BJ (cell line): Measurements from ENCODE around the gene GADD45A. TPM values are rescaled to one million over a fixed set of nuclear protein-coding genes. Genes with fewer than 3 reads are reported as not detected.

Source experiments
- CTCF ChIA-PET: fragments of 350-600 bp; formaldehyde crosslinking; extraction: SDS; loops from one replicate; lab custom pipeline; 2021; ENCODE audit warnings: antibody characterized with exemption, inconsistent platforms; lab: Yijun Ruan, JAX
- POLR2A ChIA-PET: fragments of 300-600 bp; sonication (Branson Sonifier 250); formaldehyde crosslinking; extraction: SDS; loops from one replicate; lab custom pipeline; 2021; ENCODE audit warnings: antibody characterized with exemption; lab: Charles Lee
- DNase-seq: peaks from one replicate; pipeline ENCODE4 v3.0.0-alpha.2; 2011; ENCODE audit warnings: low read depth
- H3K27me3 ChIP-seq: 2 replicates; pipeline ENCODE4 v1.6.0; 2011; ENCODE audit warnings: low read length; ENCODE audit not compliant: control insufficient read depth, insufficient read depth
- H3K36me3 ChIP-seq: 2 replicates; pipeline ENCODE4 v1.5.1; 2011; ENCODE audit warnings: low read length; ENCODE audit not compliant: control insufficient read depth, insufficient read depth
- H3K4me3 ChIP-seq: 2 replicates; pipeline ENCODE4 v1.5.1; 2011; ENCODE audit warnings: low read depth, mild to moderate bottlenecking, control low read depth, low read length
- polyA plus RNA-seq: library from polyadenylated mRNA; depleted of rRNA; stranded (reverse); fragments of >200 nt; gene quantifications from 2 replicates; pipeline ENCODE4 v1.2.3, GENCODE V29; 2011
- TF ChIP-seq, protein P1 (sequence below): IDR thresholded peaks from 2 replicates; pipeline ENCODE4 v1.5.1; 2011; ENCODE audit warnings: low read depth, mild to moderate bottlenecking, control low read depth, inconsistent platforms, low read length, moderate library complexity; ENCODE audit not compliant: insufficient read depth

The GADD45A gene
- polyA plus RNA-seq, 1 experiment = 32.1 TPM

DNA sequence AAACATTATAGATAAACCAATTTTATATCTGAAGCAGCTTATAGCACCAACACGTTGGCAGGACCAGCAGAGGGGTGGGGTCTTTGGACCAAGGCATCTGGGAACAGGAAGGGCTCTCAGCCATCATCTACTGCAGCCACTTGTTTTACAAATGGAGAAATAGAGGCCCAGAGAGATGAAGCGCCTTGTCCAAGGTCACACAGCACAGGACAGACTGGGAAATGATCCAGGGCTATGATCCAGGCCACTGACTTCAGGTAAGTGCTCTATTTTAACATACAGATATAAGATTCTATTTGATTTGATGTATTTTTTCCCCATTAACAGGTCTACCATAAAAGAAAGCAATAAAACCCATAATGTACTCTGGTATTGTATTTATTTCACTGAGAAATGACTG, 16.9 kb downstream of the GADD45A start:
- no peak overlapping the region for H3K4me3 ChIP-seq
- DNase-seq = no peak
- H3K27me3 ChIP-seq = no peaks in the 10 kb centered on the region
- peaks cover 8% of the 10 kb centered on the region for H3K36me3 ChIP-seq
- CTCF ChIA-PET = interaction anchor here (1.1 to 1.5 kb wide), 3 partner anchors 10 to 66 kb away, joined by 3 to 5 read pairs (median 3); no protein-coding TSS in a partner anchor
- POLR2A ChIA-PET = no interaction called here
- TF ChIP-seq, protein P1, sequence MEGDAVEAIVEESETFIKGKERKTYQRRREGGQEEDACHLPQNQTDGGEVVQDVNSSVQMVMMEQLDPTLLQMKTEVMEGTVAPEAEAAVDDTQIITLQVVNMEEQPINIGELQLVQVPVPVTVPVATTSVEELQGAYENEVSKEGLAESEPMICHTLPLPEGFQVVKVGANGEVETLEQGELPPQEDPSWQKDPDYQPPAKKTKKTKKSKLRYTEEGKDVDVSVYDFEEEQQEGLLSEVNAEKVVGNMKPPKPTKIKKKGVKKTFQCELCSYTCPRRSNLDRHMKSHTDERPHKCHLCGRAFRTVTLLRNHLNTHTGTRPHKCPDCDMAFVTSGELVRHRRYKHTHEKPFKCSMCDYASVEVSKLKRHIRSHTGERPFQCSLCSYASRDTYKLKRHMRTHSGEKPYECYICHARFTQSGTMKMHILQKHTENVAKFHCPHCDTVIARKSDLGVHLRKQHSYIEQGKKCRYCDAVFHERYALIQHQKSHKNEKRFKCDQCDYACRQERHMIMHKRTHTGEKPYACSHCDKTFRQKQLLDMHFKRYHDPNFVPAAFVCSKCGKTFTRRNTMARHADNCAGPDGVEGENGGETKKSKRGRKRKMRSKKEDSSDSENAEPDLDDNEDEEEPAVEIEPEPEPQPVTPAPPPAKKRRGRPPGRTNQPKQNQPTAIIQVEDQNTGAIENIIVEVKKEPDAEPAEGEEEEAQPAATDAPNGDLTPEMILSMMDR = no peak

GRCh38 chr1:67704351-67704750, 19.4 kb downstream of the GADD45A start:
- H3K36me3 ChIP-seq = peaks cover 8% of the 10 kb centered on the region
- CTCF ChIA-PET = interaction anchor here (1.0 to 1.7 kb wide), 3 partner anchors 9 to 51 kb away, joined by 3 to 4 read pairs (median 4); no protein-coding TSS in a partner anchor
- TF ChIP-seq, protein P1 = no peak
- no peak for DNase-seq
- POLR2A ChIA-PET = interaction anchor here (0.7 kb wide), 1 partner anchor 15 kb away, joined by 3 read pairs; no protein-coding TSS in a partner anchor
- no peaks in the 10 kb centered on the region for H3K27me3 ChIP-seq
- H3K4me3 ChIP-seq = no peak overlapping the region

GRCh38 chr1:67705735-67706453, 20.9 kb downstream of the GADD45A start:
- Histone ChIP-seq H3K27me3 (no peaks in the 10 kb centered on the region), H3K36me3 (peaks cover 8% of the 10 kb centered on the region), H3K4me3 (no peak overlapping the region)
- TF ChIP-seq, protein P1 = no peak
- POLR2A ChIA-PET = no interaction called here
- CTCF ChIA-PET = interaction anchor here (1.4 kb wide), 1 partner anchor 109 kb away, joined by 4 read pairs; no protein-coding TSS in a partner anchor
- no peak for DNase-seq

GRCh38 chr1:67708606-67709005, 23.6 kb downstream of the GADD45A start:
- TF ChIP-seq, protein P1 = no peak
- DNase-seq = no peak
- Histone ChIP-seq H3K36me3 (peaks cover 7% of the 10 kb centered on the region), H3K27me3 (no peaks in the 10 kb centered on the region), H3K4me3 (no peak overlapping the region)
- ChIA-PET CTCF (no interaction called here), POLR2A (no interaction called here)

DNA sequence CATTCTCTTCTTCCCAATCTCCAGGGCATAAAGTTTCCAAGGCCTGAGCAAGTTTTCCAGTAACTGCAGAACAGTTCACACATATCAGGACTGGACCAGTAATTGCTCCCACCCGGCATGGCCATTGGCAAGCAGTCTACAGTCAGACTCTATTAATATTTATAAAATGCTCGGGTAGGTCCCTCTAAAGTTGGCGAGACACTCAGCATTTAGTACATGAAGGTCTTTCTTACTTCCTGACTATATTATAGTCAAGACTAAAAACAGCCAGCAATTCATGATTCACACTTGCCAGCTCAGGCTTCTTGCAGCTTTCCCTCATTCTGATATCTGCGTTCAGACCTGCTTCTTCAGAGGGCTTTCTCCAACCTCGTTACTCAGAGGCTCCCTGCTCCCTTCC, 25.4 kb downstream of the GADD45A start:
- no peaks in the 10 kb centered on the region for H3K27me3 ChIP-seq
- POLR2A ChIA-PET = interaction anchor here (0.6 kb wide), 1 partner anchor 55 kb away, joined by 3 read pairs; no protein-coding TSS in a partner anchor
- no peaks in the 10 kb centered on the region for H3K36me3 ChIP-seq
- TF ChIP-seq, protein P1 = no peak
- CTCF ChIA-PET = interaction anchor here (1.0 kb wide), 1 partner anchor 50 kb away, joined by 5 read pairs; no protein-coding TSS in a partner anchor
- DNase-seq = no peak
- no peak overlapping the region for H3K4me3 ChIP-seq
